Measurements from ENCODE around the gene SNORC.
"Not testable (repeated sequence)": the region's sequence is repeated elsewhere in the genome, so short reads cannot be mapped to it uniquely, and the experiment has no call there.

SNORC gene

GRCh38 chr2:232839411-232840079, 30.5 kb upstream of the SNORC start:
- TF ChIP-seq ZFX (IDR thresholded peaks at IDR 0.05) (no peak), CTCF (conservative IDR thresholded peaks at IDR 0.05) (no peak)
- H3K27ac ChIP-seq = no peak overlapping the region

GRCh38 chr2:232842689-232843088, 27.4 kb upstream of the SNORC start:
- H3K27ac ChIP-seq = no peak overlapping the region
- TF ChIP-seq ZFX (IDR thresholded peaks at IDR 0.05) = no peak
- TF ChIP-seq CTCF (conservative IDR thresholded peaks at IDR 0.05) = no peak

GRCh38 chr2:232843834-232844233, 26.2 kb upstream of the SNORC start:
- no peak overlapping the region for H3K27ac ChIP-seq
- TF ChIP-seq CTCF (conservative IDR thresholded peaks at IDR 0.05) = peak; percentile 1; the same call in 1 of the 2 replicates
- TF ChIP-seq ZFX (IDR thresholded peaks at IDR 0.05) = no peak

GRCh38 chr2:232846055-232846454, 24.0 kb upstream of the SNORC start:
- no peak overlapping the region for H3K27ac ChIP-seq
- TF ChIP-seq CTCF (conservative IDR thresholded peaks at IDR 0.05) (no peak), ZFX (IDR thresholded peaks at IDR 0.05) (no peak)

GRCh38 chr2:232850039-232850438, 20.0 kb upstream of the SNORC start:
- TF ChIP-seq CTCF (conservative IDR thresholded peaks at IDR 0.05) (no peak), ZFX (IDR thresholded peaks at IDR 0.05) (no peak)
- H3K27ac ChIP-seq = no peak overlapping the region

- H3K27ac ChIP-seq = not testable (repeated sequence)
Measured at GRCh38 chr2:232852081-232852480, 18.0 kb upstream of the SNORC start.

- H3K27ac ChIP-seq = no peak overlapping the region
- TF ChIP-seq CTCF (conservative IDR thresholded peaks at IDR 0.05) (no peak), ZFX (IDR thresholded peaks at IDR 0.05) (no peak)
Measured at GRCh38 chr2:232852676-232853075, 17.4 kb upstream of the SNORC start.

GRCh38 chr2:232854082-232854481, 16.0 kb upstream of the SNORC start:
- no peak for TF ChIP-seq CTCF (conservative IDR thresholded peaks at IDR 0.05)
- no peak for TF ChIP-seq ZFX (IDR thresholded peaks at IDR 0.05)
- H3K27ac ChIP-seq = no peak overlapping the region
